HEK293 (cell line): ENCODE data around the gene ITGB1BP1.
A peak's percentile ranks its signal among the peaks of the same experiment; 100 is the strongest.

Experiments used
- CTCF ChIA-PET: fragments of 350-600 bp; formaldehyde crosslinking; extraction: SDS; loops from one replicate; lab custom pipeline; 2021; ENCODE audit warnings: antibody characterized with exemption; lab: Yijun Ruan, JAX
- POLR2A ChIA-PET: fragments of 300-600 bp; formaldehyde crosslinking; extraction: SDS; loops from one replicate; lab custom pipeline; 2020; ENCODE audit warnings: antibody characterized with exemption, inconsistent platforms; lab: Yijun Ruan, JAX
- H3K27ac ChIP-seq: fragments of 200-500 bp; sonication (Bioruptor generic); 2 replicates; pipeline ENCODE4 v1.5.1; 2014; ENCODE audit warnings: low read depth, low read length, control low read depth, inconsistent platforms; ENCODE audit errors: extremely low read depth
- H3K36me3 ChIP-seq, 2 experiments: fragments of 200-500 bp in 1 of 2; sonication (Bioruptor generic) in 1 of 2; 1 replicate in 1 of 2; 2 replicates in 1 of 2; pipeline ENCODE4 v1.5.1; 2014 to 2017; ENCODE audit warnings: inconsistent platforms in 2 of 2, low read length in 2 of 2; ENCODE audit not compliant: control insufficient read depth in 2 of 2, insufficient read depth in 1 of 2
- H3K4me1 ChIP-seq: fragments of 200-500 bp; sonication (Bioruptor generic); 2 replicates; pipeline ENCODE4 v1.5.1; 2014; ENCODE audit warnings: mild to moderate bottlenecking, low read length, inconsistent platforms; ENCODE audit not compliant: control insufficient read depth, insufficient read depth
- H3K4me3 ChIP-seq: 2 replicates; pipeline ENCODE4 v1.5.1; 2011; ENCODE audit warnings: low read depth, mild to moderate bottlenecking, control low read depth, low read length, moderate library complexity
- H3K9me3 ChIP-seq: fragments of 200-500 bp; sonication (Bioruptor generic); 2 replicates; pipeline ENCODE4 v1.5.1; 2014; ENCODE audit warnings: low read depth, low read length, inconsistent platforms; ENCODE audit not compliant: control insufficient read depth, insufficient read depth
- BCL6B ChIP-seq: fragments of 450-650 bp; formaldehyde crosslinking; IDR thresholded peaks from 2 replicates; pipeline ENCODE4 v1.5.1; 2017; ENCODE audit warnings: missing biosample characterization, missing genetic modification characterization
- CTCF ChIP-seq: fragments of 450-650 bp; formaldehyde crosslinking; IDR thresholded peaks from 2 replicates; pipeline ENCODE4 v1.5.1; 2016; ENCODE audit warnings: missing biosample characterization, missing genetic modification characterization
- PRDM2 ChIP-seq: fragments of 450-650 bp; formaldehyde crosslinking; IDR thresholded peaks from 2 replicates; pipeline ENCODE4 v1.5.1; 2016; ENCODE audit warnings: missing biosample characterization, missing genetic modification characterization, borderline replicate concordance
- REPIN1 ChIP-seq: fragments of 450-650 bp; formaldehyde crosslinking; IDR thresholded peaks from 2 replicates; pipeline ENCODE4 v1.5.1; 2017; ENCODE audit warnings: missing biosample characterization, missing genetic modification characterization, low read depth
- SCRT2 ChIP-seq: fragments of 450-650 bp; formaldehyde crosslinking; IDR thresholded peaks from 2 replicates; pipeline ENCODE4 v1.5.1; 2016; ENCODE audit warnings: missing biosample characterization, missing genetic modification characterization
- ZBTB1 ChIP-seq: fragments of 450-650 bp; formaldehyde crosslinking; IDR thresholded peaks from 2 replicates; pipeline ENCODE4 v1.5.1; 2016; ENCODE audit warnings: missing biosample characterization, missing genetic modification characterization
- ZFP37 ChIP-seq: fragments of 450-650 bp; formaldehyde crosslinking; IDR thresholded peaks from 2 replicates; pipeline ENCODE4 v1.5.1; 2016; ENCODE audit warnings: missing biosample characterization, missing genetic modification characterization
- ZNF121 ChIP-seq: fragments of 450-650 bp; formaldehyde crosslinking; IDR thresholded peaks from 2 replicates; pipeline ENCODE4 v1.5.1; 2016; ENCODE audit warnings: missing biosample characterization, missing genetic modification characterization
- ZNF146 ChIP-seq: fragments of 450-650 bp; formaldehyde crosslinking; IDR thresholded peaks from 2 replicates; pipeline ENCODE4 v1.5.1; 2016; ENCODE audit warnings: missing biosample characterization, missing genetic modification characterization
- ZNF202 ChIP-seq: fragments of 450-650 bp; formaldehyde crosslinking; IDR thresholded peaks from 2 replicates; pipeline ENCODE4 v1.5.1; 2016; ENCODE audit warnings: missing biosample characterization, missing genetic modification characterization, borderline replicate concordance
- ZNF211 ChIP-seq: fragments of 450-650 bp; formaldehyde crosslinking; IDR thresholded peaks from 2 replicates; pipeline ENCODE4 v1.5.1; 2016; ENCODE audit warnings: low read depth, missing biosample characterization, missing genetic modification characterization
- ZNF214 ChIP-seq: fragments of 450-650 bp; formaldehyde crosslinking; IDR thresholded peaks from 2 replicates; pipeline ENCODE4 v1.5.1; 2017; ENCODE audit warnings: missing biosample characterization, mild to moderate bottlenecking, missing genetic modification characterization, borderline replicate concordance
- ZNF280C ChIP-seq: fragments of 450-650 bp; formaldehyde crosslinking; IDR thresholded peaks from 2 replicates; pipeline ENCODE4 v1.5.1; 2016; ENCODE audit warnings: missing biosample characterization, missing genetic modification characterization
- ZNF391 ChIP-seq: fragments of 450-650 bp; formaldehyde crosslinking; IDR thresholded peaks from 2 replicates; pipeline ENCODE4 v1.5.1; 2016; ENCODE audit warnings: low read depth, missing biosample characterization, missing genetic modification characterization, borderline replicate concordance
- ZNF416 ChIP-seq: fragments of 450-650 bp; formaldehyde crosslinking; IDR thresholded peaks from 2 replicates; pipeline ENCODE4 v1.5.1; 2016; ENCODE audit warnings: missing biosample characterization, missing genetic modification characterization
- ZNF488 ChIP-seq: fragments of 450-650 bp; formaldehyde crosslinking; IDR thresholded peaks from 2 replicates; pipeline ENCODE4 v1.5.1; 2016; ENCODE audit warnings: missing biosample characterization, missing genetic modification characterization
- ZNF580 ChIP-seq: fragments of 450-650 bp; formaldehyde crosslinking; IDR thresholded peaks from 2 replicates; pipeline ENCODE4 v1.5.1; 2016; ENCODE audit warnings: missing biosample characterization, missing genetic modification characterization
- ZNF596 ChIP-seq: fragments of 450-650 bp; IDR thresholded peaks from 2 replicates; pipeline ENCODE4 v1.5.0; 2018; ENCODE audit warnings: missing biosample characterization, mild to moderate bottlenecking, missing genetic modification characterization, moderate library complexity
- ZNF692 ChIP-seq: fragments of 450-650 bp; formaldehyde crosslinking; IDR thresholded peaks from 2 replicates; pipeline ENCODE4 v1.5.1; 2016; ENCODE audit warnings: missing biosample characterization, missing genetic modification characterization

ITGB1BP1 gene

GRCh38 chr2:9472511-9472910 lies 49.2 kb upstream of the ITGB1BP1 start:
- Histone ChIP-seq H3K36me3 (peaks cover 8 to 63% of the 10 kb centered on the region in 2 experiments), H3K4me3 (no peak overlapping the region), H3K9me3 (no peaks in the 10 kb centered on the region), H3K27ac (no peak overlapping the region), H3K4me1 (no peaks in the 10 kb centered on the region; the same call in 1 of the 2 replicates)
- no peak for TF ChIP-seq CTCF
- no peak for TF ChIP-seq ZNF146 (tag by site-specific recombination)
- no peak for TF ChIP-seq PRDM2 (tag by site-specific recombination)
- no peak for TF ChIP-seq ZNF580
- TF ChIP-seq ZNF202 = no peak
- TF ChIP-seq ZNF121 (tag by site-specific recombination) = no peak
- TF ChIP-seq ZNF211 = no peak
- no peak for TF ChIP-seq REPIN1 (tag by site-specific recombination)
- TF ChIP-seq ZBTB1 (tag by site-specific recombination) = no peak
- TF ChIP-seq BCL6B (tag by site-specific recombination) = no peak
- no peak for TF ChIP-seq ZNF280C
- TF ChIP-seq ZNF391 = no peak
- ChIA-PET CTCF (interaction anchor here (0.7 kb wide), 1 partner anchor 21 kb away, joined by 3 read pairs; no protein-coding TSS in a partner anchor), POLR2A (interaction anchor here (0.6 to 0.7 kb wide), 2 partner anchors 63 to 337 kb away, joined by 3 to 8 read pairs; no protein-coding TSS in a partner anchor)

- TF ChIP-seq ZNF416 (tag by site-specific recombination) = no peak
- no peak for TF ChIP-seq ZFP37
- TF ChIP-seq SCRT2 (tag by site-specific recombination) = peak; percentile 77
- TF ChIP-seq ZNF692 (tag by site-specific recombination) = no peak
- TF ChIP-seq ZNF214 = no peak
- no peak for TF ChIP-seq ZNF596 (tag by site-specific recombination)
- no peak for TF ChIP-seq ZBTB1 (tag by site-specific recombination)
- TF ChIP-seq ZNF488 = no peak
- Histone ChIP-seq H3K27ac (no peak overlapping the region), H3K4me1 (no peaks in the 10 kb centered on the region; the same call in 1 of the 2 replicates), H3K4me3 (no peak overlapping the region), H3K36me3 (peaks cover 8 to 63% of the 10 kb centered on the region in 2 experiments), H3K9me3 (no peaks in the 10 kb centered on the region)
- CTCF ChIA-PET = no interaction called here
- POLR2A ChIA-PET = interaction anchor here (0.7 kb wide), 1 partner anchor 1170 kb away, joined by 6 read pairs; no protein-coding TSS in a partner anchor
Observed at GRCh38 chr2:9471206-9471605, 47.9 kb upstream of the ITGB1BP1 start.
